Duodenal mucosa (tissue), 2 donors: ENCODE measurements around the gene POLDIP2.

Experiments
- H3K27ac ChIP-seq: one replicate; pipeline ENCODE4 v1.7.0; 2013; ENCODE audit warnings: low read depth, low read length
- H3K27me3 ChIP-seq, 2 donors: one replicate each; pipeline ENCODE4 v1.7.0; 2013; ENCODE audit warnings: low read length in 2 of 2, control low read depth in 1 of 2; ENCODE audit not compliant: insufficient read depth in 2 of 2, control insufficient read depth in 1 of 2
- H3K36me3 ChIP-seq, 2 donors: one replicate each; pipeline ENCODE4 v1.7.0; 2013; ENCODE audit warnings: low read length in 2 of 2, control low read depth in 1 of 2; ENCODE audit not compliant: insufficient read depth in 2 of 2, control insufficient read depth in 1 of 2
- H3K4me1 ChIP-seq, 2 donors: one replicate each; pipeline ENCODE4 v1.7.0; 2013; ENCODE audit warnings: low read length in 2 of 2, control low read depth in 1 of 2; ENCODE audit not compliant: insufficient read depth in 2 of 2, control insufficient read depth in 1 of 2
- H3K4me3 ChIP-seq, 2 donors: one replicate each; pipeline ENCODE4 v1.7.0; 2013; ENCODE audit warnings: low read length in 2 of 2, low read depth in 1 of 2
- H3K9ac ChIP-seq, 2 donors: one replicate each; pipeline ENCODE4 v1.7.0; 2013; ENCODE audit warnings: low read length in 2 of 2, low read depth in 1 of 2
- H3K9me3 ChIP-seq, 2 donors: one replicate each; pipeline ENCODE4 v1.7.0; 2013; ENCODE audit warnings: low read length in 2 of 2, control low read depth in 1 of 2; ENCODE audit not compliant: control insufficient read depth in 1 of 2

Gene POLDIP2

DNA sequence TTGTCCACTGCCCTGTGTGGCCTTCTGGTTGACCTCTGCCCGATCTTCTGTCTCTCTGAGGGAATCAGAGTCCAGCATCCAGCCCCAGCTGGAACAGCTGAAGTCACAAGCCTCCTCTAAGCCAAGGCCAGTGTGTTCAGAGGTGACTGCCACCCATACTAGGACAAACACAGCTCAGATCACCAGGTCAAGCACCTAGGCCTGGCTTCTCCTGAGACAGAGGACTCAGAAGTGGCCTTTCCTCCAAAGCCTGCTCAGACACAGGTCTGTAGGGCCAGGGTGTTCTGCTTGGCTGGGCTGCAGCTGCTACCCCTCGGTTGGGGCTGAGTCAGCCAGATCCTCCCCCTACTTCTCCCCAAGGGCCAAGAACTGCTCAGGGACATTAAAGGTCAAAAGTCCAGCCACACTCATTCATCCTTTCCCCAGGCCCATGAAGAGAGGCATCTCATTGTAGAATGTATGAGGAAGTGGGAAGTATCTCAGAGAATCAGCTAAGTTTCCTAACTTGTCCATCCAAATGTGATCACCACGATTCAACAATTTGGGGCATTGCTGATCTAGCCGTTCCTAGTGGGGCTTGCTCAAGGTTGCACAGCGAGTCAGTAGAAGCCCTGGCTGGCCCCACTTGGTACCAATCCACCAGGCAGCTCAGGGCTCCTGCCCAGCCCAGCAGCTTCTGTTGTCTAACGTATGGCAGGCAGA is 41.1 kb upstream of the POLDIP2 start:
- Histone ChIP-seq H3K9me3 (no peaks in the 10 kb centered on the region), H3K27ac (no peak overlapping the region), H3K27me3 (no peaks in the 10 kb centered on the region), H3K4me1 (peaks cover 7 to 12% of the 10 kb centered on the region in 2 donors), H3K4me3 (no peak overlapping the region), H3K9ac (peak overlapping the region in 1 of 2 donors; percentile 5), H3K36me3 (peaks cover 18 to 46% of the 10 kb centered on the region in 2 donors)

- H3K9ac ChIP-seq = peak overlapping the region in 1 of 2 donors; percentile 5
- H3K36me3 ChIP-seq = peaks cover 18 to 51% of the 10 kb centered on the region in 2 donors
- no peaks in the 10 kb centered on the region for H3K27me3 ChIP-seq
- H3K4me3 ChIP-seq = no peak overlapping the region
- H3K9me3 ChIP-seq = no peaks in the 10 kb centered on the region
- H3K4me1 ChIP-seq = peaks cover 7 to 12% of the 10 kb centered on the region in 2 donors
- H3K27ac ChIP-seq = no peak overlapping the region
Observed at GRCh38 chr17:28397687-28398279, 40.5 kb upstream of the POLDIP2 start.

DNA sequence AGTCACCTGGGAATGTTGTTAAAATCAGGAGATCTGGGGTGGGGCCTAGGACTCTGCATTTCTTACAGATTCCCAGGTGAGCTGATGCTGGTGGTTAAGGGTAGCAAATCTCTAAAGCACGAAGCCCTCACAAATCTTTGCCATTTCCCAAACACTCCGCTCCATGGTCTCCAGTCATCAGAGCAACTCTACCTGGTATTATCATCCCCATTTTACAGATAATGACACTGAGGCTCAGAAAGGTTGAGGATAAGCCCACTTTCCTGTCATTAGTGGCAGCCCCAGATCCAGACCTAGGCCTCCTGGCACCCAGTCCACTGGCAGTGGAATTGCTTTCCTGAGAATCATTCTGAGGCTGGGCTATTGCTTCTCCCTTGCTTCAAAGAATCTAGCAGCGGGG is 39.9 kb upstream of the POLDIP2 start:
- Histone ChIP-seq H3K9me3 (no peaks in the 10 kb centered on the region), H3K27me3 (no peaks in the 10 kb centered on the region), H3K4me3 (no peak overlapping the region), H3K27ac (no peak overlapping the region), H3K4me1 (peaks cover 5 to 12% of the 10 kb centered on the region in 2 donors), H3K9ac (no peak overlapping the region), H3K36me3 (peaks cover 18 to 49% of the 10 kb centered on the region in 2 donors)

DNA sequence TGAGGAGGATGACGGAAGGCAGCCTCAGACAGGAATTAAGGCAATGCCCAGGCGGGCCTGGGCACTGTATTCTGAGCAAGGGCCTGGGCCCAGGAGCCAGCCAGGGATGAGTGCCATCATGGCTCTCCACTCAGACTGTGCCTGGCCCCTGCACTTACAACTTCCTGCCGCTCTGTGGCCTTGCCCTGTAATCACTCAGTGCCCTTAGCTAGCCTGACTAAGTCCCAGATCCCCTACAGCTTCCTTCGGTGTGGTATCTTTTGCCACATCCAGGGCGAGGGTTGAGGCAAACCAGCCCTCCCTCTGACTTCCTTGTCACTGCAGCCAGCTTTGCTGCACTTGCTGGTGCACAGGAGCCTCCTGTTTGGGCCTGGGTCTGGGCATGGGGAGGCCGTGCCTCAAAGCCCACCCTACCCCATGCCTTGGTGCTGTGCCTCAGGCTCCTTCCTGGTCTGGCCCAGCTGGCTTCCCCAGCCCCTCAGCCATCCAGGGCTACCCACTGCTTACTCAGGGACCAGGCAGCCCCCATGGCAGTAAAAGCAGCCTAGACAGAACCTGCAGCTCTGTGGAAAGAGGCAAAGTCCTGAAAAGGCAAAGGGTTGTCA is 39.4 kb upstream of the POLDIP2 start:
- H3K9ac ChIP-seq = no peak overlapping the region
- H3K27me3 ChIP-seq = no peaks in the 10 kb centered on the region
- no peak overlapping the region for H3K4me3 ChIP-seq
- H3K4me1 ChIP-seq = peaks cover 0 to 12% of the 10 kb centered on the region in 2 donors
- no peaks in the 10 kb centered on the region for H3K9me3 ChIP-seq
- peaks cover 18 to 43% of the 10 kb centered on the region in 2 donors for H3K36me3 ChIP-seq
- no peak overlapping the region for H3K27ac ChIP-seq

DNA sequence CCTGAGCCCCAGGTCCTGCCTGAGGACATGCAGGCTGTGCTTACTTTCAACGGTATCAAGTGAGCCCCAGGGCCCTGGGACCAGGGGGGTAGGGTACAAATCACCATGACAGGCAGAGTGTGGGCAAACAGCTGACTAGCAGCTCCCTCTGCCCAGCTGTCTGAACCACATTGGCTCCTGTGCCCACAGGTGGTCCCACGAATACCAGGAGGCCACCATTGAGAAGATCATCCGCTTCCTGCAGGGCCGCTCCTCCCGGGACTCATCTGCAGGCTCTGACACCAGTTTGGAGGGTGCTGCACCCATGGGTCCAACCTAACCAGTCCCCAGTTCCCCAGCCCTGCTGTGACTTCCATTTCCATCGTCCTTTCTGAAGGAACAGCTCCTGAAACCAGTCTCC is 38.6 kb upstream of the POLDIP2 start:
- Histone ChIP-seq H3K9ac (no peak overlapping the region), H3K9me3 (no peaks in the 10 kb centered on the region), H3K36me3 (peaks cover 18 to 47% of the 10 kb centered on the region in 2 donors), H3K4me1 (peaks cover 0 to 12% of the 10 kb centered on the region in 2 donors), H3K27me3 (no peaks in the 10 kb centered on the region), H3K27ac (no peak overlapping the region), H3K4me3 (no peak overlapping the region)

- peaks cover 18 to 48% of the 10 kb centered on the region in 2 donors for H3K36me3 ChIP-seq
- H3K9ac ChIP-seq = no peak overlapping the region
- H3K4me1 ChIP-seq = peaks cover 0 to 12% of the 10 kb centered on the region in 2 donors
- no peaks in the 10 kb centered on the region for H3K27me3 ChIP-seq
- no peak overlapping the region for H3K27ac ChIP-seq
- H3K9me3 ChIP-seq = no peaks in the 10 kb centered on the region
- no peak overlapping the region for H3K4me3 ChIP-seq
Observed at GRCh38 chr17:28395426-28395825, 38.1 kb upstream of the POLDIP2 start.

GRCh38 chr17:28394337-28395116 is 37.2 kb upstream of the POLDIP2 start:
- Histone ChIP-seq H3K36me3 (peaks cover 18 to 52% of the 10 kb centered on the region in 2 donors), H3K9ac (no peak overlapping the region), H3K27me3 (no peaks in the 10 kb centered on the region)

DNA sequence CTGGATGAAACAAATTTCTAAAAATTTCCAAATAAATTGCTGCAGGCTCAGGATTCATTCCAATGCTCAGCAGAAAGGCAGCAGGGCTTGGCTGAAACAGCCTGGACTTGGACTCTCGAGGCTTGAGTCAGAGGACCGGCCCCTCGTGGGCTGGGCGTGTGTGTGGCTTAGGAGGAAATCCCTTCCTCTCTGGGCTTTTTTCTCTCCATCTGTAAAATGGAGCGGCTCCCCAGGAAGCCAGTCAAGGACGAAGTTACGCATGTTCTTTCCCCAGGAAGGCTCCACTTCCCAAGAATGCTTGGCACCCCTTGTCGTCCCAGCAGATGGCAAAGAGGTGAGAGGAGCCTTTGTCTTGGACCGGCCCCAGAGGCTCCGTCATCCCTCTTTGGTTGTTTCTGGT is 35.2 kb upstream of the POLDIP2 start:
- peaks cover 8 to 52% of the 10 kb centered on the region in 2 donors for H3K36me3 ChIP-seq
- H3K4me1 ChIP-seq = peaks cover 0 to 4% of the 10 kb centered on the region in 2 donors
- H3K4me3 ChIP-seq = no peak overlapping the region
- H3K27me3 ChIP-seq = no peaks in the 10 kb centered on the region
- H3K9me3 ChIP-seq = no peaks in the 10 kb centered on the region
- H3K9ac ChIP-seq = no peak overlapping the region
- H3K27ac ChIP-seq = no peak overlapping the region

More at GRCh38 chr17:28394337-28395116, 37.2 kb upstream of the POLDIP2 start:
- peaks cover 4 to 12% of the 10 kb centered on the region in 2 donors for H3K4me1 ChIP-seq
- no peak overlapping the region for H3K27ac ChIP-seq
- H3K4me3 ChIP-seq = no peak overlapping the region
- no peaks in the 10 kb centered on the region for H3K9me3 ChIP-seq

DNA sequence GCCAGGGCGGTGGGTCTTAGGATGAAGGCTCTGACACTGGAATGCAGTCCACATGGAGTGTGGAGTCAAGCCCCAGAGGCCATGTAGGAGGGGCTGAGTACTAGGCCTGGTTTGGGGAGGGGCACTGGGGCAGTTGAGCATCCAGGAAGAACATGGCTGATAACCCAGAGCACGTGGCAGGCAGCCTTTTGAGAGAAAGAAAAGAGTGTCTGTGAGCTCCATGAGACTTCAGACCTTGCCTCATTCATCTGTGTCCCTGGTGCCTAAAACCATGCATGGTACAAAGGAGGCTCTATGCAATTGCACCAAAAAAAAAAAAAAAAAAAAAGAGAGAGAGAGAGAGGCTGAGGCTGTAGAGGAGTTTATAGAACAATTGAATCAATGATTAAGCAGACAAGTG is 34.1 kb upstream of the POLDIP2 start:
- H3K27ac ChIP-seq = no peak overlapping the region
- H3K9me3 ChIP-seq = no peaks in the 10 kb centered on the region
- H3K9ac ChIP-seq = no peak overlapping the region
- H3K4me3 ChIP-seq = no peak overlapping the region
- no peaks in the 10 kb centered on the region for H3K27me3 ChIP-seq
- H3K36me3 ChIP-seq = peaks cover 8 to 43% of the 10 kb centered on the region in 2 donors
- peaks cover 0 to 4% of the 10 kb centered on the region in 2 donors for H3K4me1 ChIP-seq
